GM18951 (cell line): ENCODE data around the gene DBX2.

ENCODE experiments used
- POLR2A ChIP-seq: IDR thresholded peaks from 4 replicates; pipeline ENCODE4 v1.6.1; 2011; ENCODE audit warnings: mild to moderate bottlenecking; ENCODE audit not compliant: insufficient read length, insufficient read depth; ENCODE audit errors: extremely low read depth
- in situ Hi-C: fragments of 300-500 bp; cut with MboI; formaldehyde crosslinking; loops from one replicate; pipeline ENCODE4 v1.12.0; 2022; ENCODE audit warnings: low sequenced_read_pairs, mixed read lengths, inconsistent platforms; ENCODE audit not compliant: unreplicated experiment

Gene DBX2

DNA sequence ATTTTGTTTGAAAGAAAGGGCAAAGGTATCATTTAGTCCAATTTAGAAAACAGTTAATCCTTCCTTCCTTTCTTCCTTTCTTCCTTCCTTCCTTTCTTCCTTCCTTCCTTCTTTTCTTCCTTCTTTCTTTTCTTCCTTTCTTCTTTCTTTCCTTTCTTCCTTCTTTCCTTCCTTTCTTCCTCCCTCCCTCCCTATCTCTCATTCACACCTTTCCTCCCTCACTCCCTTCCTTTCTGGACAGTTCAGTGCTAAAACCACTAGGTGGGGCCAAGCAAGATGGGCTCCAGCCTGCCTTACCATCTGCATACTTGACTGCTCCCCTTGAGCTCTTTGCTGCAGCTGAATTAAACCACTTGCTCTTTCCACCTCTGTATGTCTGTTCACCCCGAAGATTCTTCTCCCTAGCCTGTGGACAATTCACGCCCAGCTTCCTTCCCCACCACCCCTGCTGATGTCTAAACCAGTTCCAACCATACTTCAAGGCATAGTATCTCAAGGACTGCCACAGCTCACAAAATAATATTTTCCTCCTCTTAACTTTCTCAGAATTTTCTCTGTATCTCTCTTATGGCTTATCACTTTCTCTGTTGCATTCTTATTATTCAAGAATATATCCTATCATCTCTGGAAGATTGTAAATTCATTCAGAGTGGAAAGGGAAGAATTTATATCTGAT lies 78.0 kb downstream of the DBX2 start:
- in situ Hi-C loops: no loop called here
- no peak for TF ChIP-seq POLR2A

DNA sequence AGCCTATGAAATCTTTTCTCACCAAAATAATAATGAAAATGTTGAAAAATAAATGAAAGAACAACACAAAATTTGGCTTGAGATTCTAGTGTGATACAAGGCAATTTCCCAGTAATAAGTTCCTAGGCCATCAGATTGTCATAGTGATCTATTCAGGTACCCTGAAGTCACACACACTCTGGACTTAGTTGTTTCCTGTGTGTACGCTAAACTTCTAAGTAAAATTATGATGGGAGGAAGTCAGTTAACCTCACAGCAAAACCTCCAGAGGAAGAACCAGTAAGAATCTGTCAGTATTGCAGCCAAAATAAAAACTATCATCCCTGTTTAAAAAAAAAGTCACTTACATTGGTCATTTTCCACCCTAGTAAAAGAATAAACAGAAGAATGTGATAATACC lies 81.9 kb downstream of the DBX2 start:
- in situ Hi-C loops: no loop called here
- TF ChIP-seq POLR2A: no peak
